ENCODE data around the gene SASS6. TPM values are rescaled to one million over a fixed set of nuclear protein-coding genes. Genes with fewer than 3 reads are reported as not detected.

Gene SASS6
- total and polyA plus RNA-seq, 4 donors, result 0.55 to 5.9 (median 1.3) TPM

DNA sequence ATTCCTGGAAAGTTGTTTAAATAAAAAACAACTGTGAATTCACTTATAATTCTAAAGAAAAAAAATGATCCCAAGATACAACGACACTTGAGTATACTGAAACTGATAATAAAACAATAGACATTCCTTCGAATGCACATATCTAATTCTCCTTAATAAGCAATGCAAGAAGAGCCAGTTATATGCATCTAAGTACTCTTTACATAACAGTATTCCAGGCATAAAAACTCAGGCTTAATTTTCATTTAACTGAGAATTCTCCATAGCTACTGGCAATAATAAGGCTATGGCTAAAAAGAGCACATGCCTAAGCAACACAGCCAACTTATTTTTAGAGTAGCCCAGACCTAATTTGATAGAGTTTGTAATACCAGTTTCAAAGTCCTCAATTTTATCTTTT, 31.2 kb downstream of the SASS6 start:
- TF ChIP-seq GABPA (IDR thresholded peaks at IDR 0.05 in 1 of 2, conservative IDR thresholded peaks at IDR 0.05 in 1 of 2), result no peak
- no peak for TF ChIP-seq ZBTB33 (IDR thresholded peaks at IDR 0.05)
- TF ChIP-seq CTCF (IDR thresholded peaks at IDR 0.05; ENCODE audit: low read depth, low read length, missing input control), result no peak
- no peak for TF ChIP-seq YY1 (IDR thresholded peaks at IDR 0.05)
- no peak for TF ChIP-seq JUND (IDR thresholded peaks at IDR 0.05)
- no peak for TF ChIP-seq ATF3 (IDR thresholded peaks at IDR 0.05)
- TF ChIP-seq FOXA1 (IDR thresholded peaks at IDR 0.05), result no peak
- no peak for TF ChIP-seq HNF4G (IDR thresholded peaks at IDR 0.05)
- TF ChIP-seq FOXA2 (IDR thresholded peaks at IDR 0.05), result no peak
- no peak for TF ChIP-seq RXRA (IDR thresholded peaks at IDR 0.05)
- no peaks in the 10 kb centered on the region for H3K27me3 ChIP-seq (ENCODE audit: control insufficient read depth in 4 of 4, insufficient read depth in 4 of 4, low read length in 3 of 4)
- peaks cover 0 to 4% (median under 1%) of the 10 kb centered on the region in 4 donors for H3K36me3 ChIP-seq (ENCODE audit: control insufficient read depth in 4 of 4, insufficient read depth in 3 of 4, low read depth in 1 of 4, low read length in 3 of 4)
- WGBS, result 93% methylated on average over 2 of the region's 2 CpGs
- H3K4me1 ChIP-seq (ENCODE audit: control insufficient read depth in 4 of 4, insufficient read depth in 4 of 4, low read length in 3 of 4), result no peaks in the 10 kb centered on the region
- H3K9ac ChIP-seq (ENCODE audit: low read depth in 1 of 2, low read length in 2 of 2), result no peak overlapping the region
- H3K9me3 ChIP-seq (ENCODE audit: control insufficient read depth in 4 of 4, low read length in 3 of 4), result no peaks in the 10 kb centered on the region
- DNase-seq (ENCODE audit: low spot score), result no peak
- H3K27ac ChIP-seq (ENCODE audit: low read depth in 1 of 2, low read length in 2 of 2), result no peak overlapping the region
- no peak overlapping the region for H3K4me3 ChIP-seq (ENCODE audit: low read depth in 1 of 3, low read length in 3 of 3)

GRCh38 chr1:100100202-100100601, 32.5 kb downstream of the SASS6 start:
- Histone ChIP-seq H3K4me1 (ENCODE audit: control insufficient read depth in 4 of 4, insufficient read depth in 4 of 4, low read length in 3 of 4) (no peaks in the 10 kb centered on the region), H3K27me3 (ENCODE audit: control insufficient read depth in 4 of 4, insufficient read depth in 4 of 4, low read length in 3 of 4) (no peaks in the 10 kb centered on the region), H3K36me3 (ENCODE audit: control insufficient read depth in 4 of 4, insufficient read depth in 3 of 4, low read depth in 1 of 4, low read length in 3 of 4) (peaks cover 0 to 4% (median 2%) of the 10 kb centered on the region in 4 donors), H3K9me3 (ENCODE audit: control insufficient read depth in 4 of 4, low read length in 3 of 4) (no peaks in the 10 kb centered on the region), H3K9ac (ENCODE audit: low read depth in 1 of 2, low read length in 2 of 2) (no peak overlapping the region), H3K4me3 (ENCODE audit: low read depth in 1 of 3, low read length in 3 of 3) (no peak overlapping the region), H3K27ac (ENCODE audit: low read depth in 1 of 2, low read length in 2 of 2) (no peak overlapping the region)
- DNase-seq (ENCODE audit: low spot score), result no peak
- TF ChIP-seq EGR1 (IDR thresholded peaks at IDR 0.05; ENCODE audit: low read depth in 2 of 2) (no peak), JUND (IDR thresholded peaks at IDR 0.05) (no peak), ATF3 (IDR thresholded peaks at IDR 0.05) (no peak), TAF1 (conservative IDR thresholded peaks at IDR 0.05) (no peak), NR2F2 (IDR thresholded peaks at IDR 0.05) (no peak), HNF4G (IDR thresholded peaks at IDR 0.05) (no peak), SP1 (IDR thresholded peaks at IDR 0.05) (no peak), CTCF (IDR thresholded peaks at IDR 0.05; ENCODE audit: low read depth, low read length, missing input control) (no peak), FOXA2 (IDR thresholded peaks at IDR 0.05) (no peak), RXRA (IDR thresholded peaks at IDR 0.05) (no peak)
- TF ChIP-seq, protein P1, sequence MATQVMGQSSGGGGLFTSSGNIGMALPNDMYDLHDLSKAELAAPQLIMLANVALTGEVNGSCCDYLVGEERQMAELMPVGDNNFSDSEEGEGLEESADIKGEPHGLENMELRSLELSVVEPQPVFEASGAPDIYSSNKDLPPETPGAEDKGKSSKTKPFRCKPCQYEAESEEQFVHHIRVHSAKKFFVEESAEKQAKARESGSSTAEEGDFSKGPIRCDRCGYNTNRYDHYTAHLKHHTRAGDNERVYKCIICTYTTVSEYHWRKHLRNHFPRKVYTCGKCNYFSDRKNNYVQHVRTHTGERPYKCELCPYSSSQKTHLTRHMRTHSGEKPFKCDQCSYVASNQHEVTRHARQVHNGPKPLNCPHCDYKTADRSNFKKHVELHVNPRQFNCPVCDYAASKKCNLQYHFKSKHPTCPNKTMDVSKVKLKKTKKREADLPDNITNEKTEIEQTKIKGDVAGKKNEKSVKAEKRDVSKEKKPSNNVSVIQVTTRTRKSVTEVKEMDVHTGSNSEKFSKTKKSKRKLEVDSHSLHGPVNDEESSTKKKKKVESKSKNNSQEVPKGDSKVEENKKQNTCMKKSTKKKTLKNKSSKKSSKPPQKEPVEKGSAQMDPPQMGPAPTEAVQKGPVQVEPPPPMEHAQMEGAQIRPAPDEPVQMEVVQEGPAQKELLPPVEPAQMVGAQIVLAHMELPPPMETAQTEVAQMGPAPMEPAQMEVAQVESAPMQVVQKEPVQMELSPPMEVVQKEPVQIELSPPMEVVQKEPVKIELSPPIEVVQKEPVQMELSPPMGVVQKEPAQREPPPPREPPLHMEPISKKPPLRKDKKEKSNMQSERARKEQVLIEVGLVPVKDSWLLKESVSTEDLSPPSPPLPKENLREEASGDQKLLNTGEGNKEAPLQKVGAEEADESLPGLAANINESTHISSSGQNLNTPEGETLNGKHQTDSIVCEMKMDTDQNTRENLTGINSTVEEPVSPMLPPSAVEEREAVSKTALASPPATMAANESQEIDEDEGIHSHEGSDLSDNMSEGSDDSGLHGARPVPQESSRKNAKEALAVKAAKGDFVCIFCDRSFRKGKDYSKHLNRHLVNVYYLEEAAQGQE (IDR thresholded peaks at IDR 0.05), result no peak
- 86% methylated on average over 1 of the region's 1 CpG for WGBS
